Transverse colon (tissue), 4 donors: ENCODE results near the gene OPA1. TPM values are rescaled to one million over a fixed set of nuclear protein-coding genes. Genes with fewer than 3 reads are reported as not detected.
"Not testable (repeated sequence)": the region's sequence is repeated elsewhere in the genome, so short reads cannot be mapped to it uniquely, and the experiment has no call there.

Source experiments
- DNase-seq: peaks from one replicate; pipeline ENCODE4 v3.0.0-alpha.2; 2019
- H3K27ac ChIP-seq, 4 donors: fragments of 200-600 bp; sonication (generic); 2 replicates each; pipeline ENCODE4 v1.5.1; 2016 to 2018; ENCODE audit warnings: inconsistent platforms in 4 of 4
- H3K27me3 ChIP-seq: fragments of 200-600 bp; sonication (generic); 2 replicates; pipeline ENCODE4 v1.5.1; 2017; ENCODE audit warnings: inconsistent platforms
- H3K36me3 ChIP-seq, 4 donors: fragments of 200-600 bp; sonication (generic); 2 replicates each; pipeline ENCODE4 v1.5.1; 2017 to 2019; ENCODE audit warnings: inconsistent platforms in 4 of 4
- H3K4me1 ChIP-seq, 4 donors: fragments of 200-600 bp; sonication (generic); 2 replicates each; pipeline ENCODE4 v1.5.1; 2017 to 2020; ENCODE audit warnings: inconsistent platforms in 4 of 4
- H3K4me3 ChIP-seq, 4 donors: fragments of 200-600 bp; sonication (generic); 1 replicate in 1 of 4; 2 replicates in 3 of 4; pipeline versions ENCODE4 v1.5.1 to v1.6.1; 2017 to 2019; ENCODE audit warnings: inconsistent platforms in 4 of 4
- H3K9me3 ChIP-seq, 2 donors: fragments of 200-600 bp; sonication (generic); 2 replicates each; pipeline ENCODE4 v1.5.1; 2017 to 2019; ENCODE audit warnings: inconsistent platforms in 2 of 2
- CTCF ChIP-seq, 5 experiments: fragments of 200-600 bp in 3 of 5; fragments of 450-650 bp in 2 of 5; sonication (generic) in 3 of 5; IDR thresholded peaks; 1 replicate in 2 of 5; 2 replicates in 3 of 5; pipeline ENCODE4 v1.5.1; 2016 to 2017; ENCODE audit warnings: antibody characterized with exemption in 5 of 5, inconsistent platforms in 3 of 5, mild to moderate bottlenecking in 2 of 5, moderate library complexity in 1 of 5
- EP300 ChIP-seq: sonication (generic); formaldehyde crosslinking; IDR thresholded peaks from one replicate; pipeline ENCODE4 v1.6.1; 2017; ENCODE audit warnings: antibody characterized with exemption, low read depth
- POLR2A ChIP-seq: fragments of 450-650 bp; IDR thresholded peaks from one replicate; pipeline ENCODE4 v1.6.1; 2016; ENCODE audit warnings: antibody characterized with exemption, mild to moderate bottlenecking, moderate library complexity
- POLR2AphosphoS5 ChIP-seq, 3 donors: sonication (generic); formaldehyde crosslinking; IDR thresholded peaks; one replicate each; pipeline ENCODE4 v1.6.1; 2016; ENCODE audit warnings: antibody characterized with exemption in 3 of 3
- WGBS, 2 donors: methylation state at CpG; one replicate each; pipeline ENCODE4 v1.1.5; 2018; ENCODE audit warnings: low coverage in 1 of 2; 5-methylcytosine and 5-hydroxymethylcytosine counted together
- in situ Hi-C, 4 donors: fragments of 200-750 bp; cut with MboI; loops; one replicate each; pipeline versions ENCODE4 v1.15.0 to v1.15.1; 2017; ENCODE audit warnings: low sequenced_read_pairs in 3 of 4, low pct_ligation_motif_present in 1 of 4, low pct_unique_long_range_greater_than_20kb in 1 of 4
- intact Hi-C: fragments of 100-400 bp; cut with DNase I; formaldehyde crosslinking; loops from one replicate; pipeline ENCODE4 v1.15.1; 2023; ENCODE audit warnings: low total_unique reads
- total RNA-seq, 4 donors: library from RNA; depleted of rRNA; stranded (reverse); fragments of >200 nt; gene quantifications; one replicate each; pipeline ENCODE4 v1.1.0, GENCODE V29; 2016

Gene OPA1
- total RNA-seq, 4 donors from 2014 or later = 56.9 to 92.4 (median 69.8) TPM

DNA sequence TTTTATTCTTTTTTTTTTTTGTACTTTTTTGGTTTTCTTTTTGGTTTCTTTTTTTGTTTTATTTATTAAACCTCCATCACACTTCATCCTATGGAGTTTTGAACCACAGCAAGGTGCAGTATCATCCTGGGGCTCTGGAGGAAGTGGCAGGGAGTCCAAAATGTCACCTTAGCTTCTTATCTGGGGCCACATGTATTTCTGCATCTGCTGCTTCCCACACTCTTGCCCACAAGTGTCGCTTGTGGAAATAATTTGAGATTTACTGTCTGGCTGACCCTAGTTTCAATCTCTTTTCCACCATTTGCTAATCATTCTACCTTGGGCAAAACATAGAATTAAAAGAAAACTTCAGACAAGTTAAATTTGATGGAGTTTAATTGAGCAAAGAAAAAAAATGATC lies 6.4 kb downstream of the OPA1 start:
- intact Hi-C loops = no loop called here
- WGBS, 2 donors = 80 to 86% methylated on average over 1 of the region's 1 CpG
- H3K27me3 ChIP-seq = no peaks in the 10 kb centered on the region
- no peak overlapping the region for H3K4me3 ChIP-seq
- DNase-seq = no peak
- no peaks in the 10 kb centered on the region for H3K9me3 ChIP-seq
- in situ Hi-C loops = no loop called here
- no peak for TF ChIP-seq CTCF (IDR thresholded peaks at IDR 0.05)
- no peak for TF ChIP-seq POLR2A
- no peak for TF ChIP-seq POLR2AphosphoS5 (IDR thresholded peaks at IDR 0.05)
- no peak for TF ChIP-seq EP300
- H3K4me1 ChIP-seq = peaks cover 5 to 15% (median 8%) of the 10 kb centered on the region in 4 donors
- H3K27ac ChIP-seq = no peak overlapping the region
- peaks cover 0 to 7% (median 0%) of the 10 kb centered on the region in 4 donors for H3K36me3 ChIP-seq

- Histone ChIP-seq H3K36me3 (no peaks in the 10 kb centered on the region), H3K27ac (no peak overlapping the region), H3K4me1 (no peaks in the 10 kb centered on the region), H3K4me3 (no peak overlapping the region), H3K9me3 (no peaks in the 10 kb centered on the region), H3K27me3 (no peaks in the 10 kb centered on the region)
- peak; percentile 55 for DNase-seq
- intact Hi-C loops (no loop called here), in situ Hi-C loops (no loop called here)
- 0 to 48% methylated on average over 1 to 2 of the region's 2 CpGs for WGBS, 2 donors
- TF ChIP-seq POLR2AphosphoS5 (IDR thresholded peaks at IDR 0.05) (no peak), EP300 (no peak), POLR2A (no peak), CTCF (IDR thresholded peaks at IDR 0.05) (peak; percentile 64 to 88 (median 82))
Measured at GRCh38 chr3:193605876-193606275, 12.9 kb downstream of the OPA1 start.

GRCh38 chr3:193606892-193607291 lies 13.9 kb downstream of the OPA1 start:
- H3K36me3 ChIP-seq, H3K4me3 ChIP-seq, intact Hi-C loops, DNase-seq, H3K9me3 ChIP-seq, H3K4me1 ChIP-seq, H3K27me3 ChIP-seq, in situ Hi-C loops, H3K27ac ChIP-seq: not testable (repeated sequence)

- DNase-seq, H3K27me3 ChIP-seq, H3K36me3 ChIP-seq, H3K4me3 ChIP-seq, in situ Hi-C loops, H3K9me3 ChIP-seq, H3K4me1 ChIP-seq, intact Hi-C loops, H3K27ac ChIP-seq: not testable (repeated sequence)
- WGBS, 2 donors = 99% methylated on average over 10 of the region's 11 CpGs; no CpG with 5 or more reads in 1 of the 2 donors
Measured at GRCh38 chr3:193610516-193610915, 17.5 kb downstream of the OPA1 start.

- Histone ChIP-seq H3K27ac (no peak overlapping the region), H3K36me3 (peaks cover 0 to 30% (median 15%) of the 10 kb centered on the region in 4 donors), H3K9me3 (peaks cover 0 to 9% of the 10 kb centered on the region in 2 donors), H3K4me3 (no peak overlapping the region), H3K4me1 (peaks cover 0 to 3% (median 0%) of the 10 kb centered on the region in 4 donors), H3K27me3 (no peaks in the 10 kb centered on the region)
- DNase-seq = no peak
- 71 to 80% methylated on average over 2 of the region's 2 CpGs for WGBS, 2 donors
- no peak for TF ChIP-seq POLR2A
- TF ChIP-seq EP300 = no peak
- TF ChIP-seq POLR2AphosphoS5 (IDR thresholded peaks at IDR 0.05) = no peak
- TF ChIP-seq CTCF (IDR thresholded peaks at IDR 0.05) = no peak
- in situ Hi-C loops (no loop called here), intact Hi-C loops (no loop called here)
Measured at GRCh38 chr3:193614430-193614829, 21.4 kb downstream of the OPA1 start.
